GM19239 (cell line): Measurements from ENCODE around the gene DOCK6.

Source experiments
- DNase-seq: peaks from one replicate; pipeline ENCODE4 v3.0.0; 2011; ENCODE audit warnings: low spot score; ENCODE audit not compliant: insufficient read length
- FAIRE-seq: peaks from 2 replicates; lab custom pipeline; 2011; peaks lifted over from hg19 to GRCh38; lab: Jason Lieb, UNC

The DOCK6 gene

GRCh38 chr19:11251650-11252314 is 10.5 kb downstream of the DOCK6 start:
- DNase-seq (no peak), FAIRE-seq (no peak)

- no peak for FAIRE-seq
- no peak for DNase-seq
Observed at GRCh38 chr19:11251217-11251616, 11.1 kb downstream of the DOCK6 start.

GRCh38 chr19:11248852-11249251 is 13.5 kb downstream of the DOCK6 start:
- FAIRE-seq (no peak), DNase-seq (no peak)

GRCh38 chr19:11247934-11248333 is 14.4 kb downstream of the DOCK6 start:
- no peak for DNase-seq
- no peak for FAIRE-seq

- DNase-seq: no peak
- no peak for FAIRE-seq
Observed at GRCh38 chr19:11247391-11247790, 14.9 kb downstream of the DOCK6 start.

GRCh38 chr19:11246941-11247340 is 15.4 kb downstream of the DOCK6 start:
- FAIRE-seq (no peak), DNase-seq (no peak)

- DNase-seq (no peak), FAIRE-seq (no peak)
Observed at GRCh38 chr19:11244846-11245589, 17.3 kb downstream of the DOCK6 start.

GRCh38 chr19:11243798-11244169 is 18.5 kb downstream of the DOCK6 start:
- DNase-seq: no peak
- no peak for FAIRE-seq

- peak; percentile 98 for DNase-seq
Observed at GRCh38 chr19:11242864-11243797, 19.2 kb downstream of the DOCK6 start.

GRCh38 chr19:11242025-11242424 is 20.3 kb downstream of the DOCK6 start:
- DNase-seq: no peak
- FAIRE-seq: no peak

More at GRCh38 chr19:11242864-11243797, 19.2 kb downstream of the DOCK6 start:
- FAIRE-seq: peak; percentile 90

GRCh38 chr19:11240008-11240444 is 22.3 kb downstream of the DOCK6 start:
- DNase-seq: no peak
- no peak for FAIRE-seq

- FAIRE-seq (no peak), DNase-seq (no peak)
Observed at GRCh38 chr19:11239377-11240000, 22.8 kb downstream of the DOCK6 start, which contains the start of gene ANGPTL8. ANGPTL8 (plus strand) TSS chr19:11239619; CDS start chr19:11239638, 19 bp downstream.

- FAIRE-seq: no peak
- DNase-seq: no peak
Observed at GRCh38 chr19:11238781-11239376, 23.4 kb downstream of the DOCK6 start.

GRCh38 chr19:11238041-11238440 is 24.3 kb downstream of the DOCK6 start:
- FAIRE-seq: no peak
- DNase-seq: no peak

- DNase-seq: no peak
- FAIRE-seq: no peak
Observed at GRCh38 chr19:11237321-11237720, 25.0 kb downstream of the DOCK6 start.

- FAIRE-seq: no peak
- DNase-seq: no peak
Observed at GRCh38 chr19:11236324-11237301, 25.7 kb downstream of the DOCK6 start.

GRCh38 chr19:11234486-11235075 is 27.7 kb downstream of the DOCK6 start:
- no peak for DNase-seq
- FAIRE-seq: no peak

- DNase-seq: no peak
- FAIRE-seq: no peak
Observed at GRCh38 chr19:11233073-11233472, 29.3 kb downstream of the DOCK6 start.
